HepG2 (cell line): ENCODE data around the gene MIA2. TPM values are rescaled to one million over a fixed set of nuclear protein-coding genes. Genes with fewer than 3 reads are reported as not detected.
A peak's percentile ranks its signal among the peaks of the same experiment; 100 is the strongest.

Experiments used
- ATAC-seq: fragments of 200-7000 bp; cut with Tn5 transposase; 3 replicates; pipeline ENCODE4 v1.9.1; 2020; ENCODE audit warnings: mild to moderate bottlenecking, moderate library complexity
- BruUV-seq: library from RNA; stranded (reverse); fragments of 400-500 nt; replicated peaks from 2 replicates; lab custom pipeline; 2021; lab: Mats Ljungman, UMichigan
- CTCF ChIA-PET: fragments of 300-600 bp; formaldehyde crosslinking; extraction: SDS; loops from one replicate; lab custom pipeline; 2021; ENCODE audit warnings: low total read pairs, inconsistent platforms, low intra/inter-chr PET ratio; lab: Yijun Ruan, JAX
- POLR2A ChIA-PET: fragments of 350-600 bp; sonication (Branson Sonifier 250); formaldehyde crosslinking; loops from one replicate; lab custom pipeline; 2020; ENCODE audit warnings: antibody characterized with exemption, inconsistent platforms; lab: Yijun Ruan, JAX
- DNase-seq: peaks from one replicate; pipeline ENCODE4 v3.0.0-alpha.2; 2015; ENCODE audit warnings: low spot score
- FAIRE-seq: peaks from 3 replicates; lab custom pipeline; 2011; peaks lifted over from hg19 to GRCh38; lab: Jason Lieb, UNC
- H2AFZ ChIP-seq: one replicate; pipeline ENCODE4 v1.6.1; 2011; ENCODE audit warnings: low read length, inconsistent platforms
- H3K27ac ChIP-seq: fragments of 300-600 bp; 3 replicates; pipeline ENCODE4 v1.8.0; 2011; ENCODE audit warnings: mixed run types, mild to moderate bottlenecking, mixed read lengths, low read length, inconsistent platforms; ENCODE audit not compliant: insufficient read depth; ENCODE audit errors: extremely low read length
- H3K27me3 ChIP-seq, 2 experiments: fragments of 200-600 bp in 1 of 2; 2 replicates in 1 of 2; 3 replicates in 1 of 2; pipeline versions ENCODE4 v1.6.0 to v1.8.0; 2011; ENCODE audit warnings: low read length in 2 of 2, mild to moderate bottlenecking in 2 of 2, moderate library complexity in 2 of 2, inconsistent platforms in 1 of 2; ENCODE audit not compliant: insufficient read depth in 2 of 2, control insufficient read depth in 1 of 2
- H3K36me3 ChIP-seq, 2 experiments: fragments of 200-600 bp in 1 of 2; replicated peaks in 1 of 2; 2 replicates in 1 of 2; 3 replicates in 1 of 2; pipeline versions ENCODE4 v1.5.1 to v1.8.0; 2011; ENCODE audit warnings: low read length in 2 of 2, inconsistent platforms in 1 of 2; ENCODE audit not compliant: insufficient read depth in 2 of 2, control insufficient read depth in 1 of 2
- H3K4me1 ChIP-seq: 2 replicates; pipeline ENCODE4 v1.5.1; 2012; ENCODE audit warnings: low read length, inconsistent platforms; ENCODE audit not compliant: insufficient read depth
- H3K4me2 ChIP-seq: 2 replicates; pipeline ENCODE4 v1.6.0; 2011; ENCODE audit warnings: low read depth, low read length, inconsistent platforms
- H3K4me3 ChIP-seq, 3 experiments: fragments of 200-600 bp in 1 of 3; sonication (generic), shearing (Covaris generic) in 1 of 3; replicated peaks in 1 of 3; 2 replicates each; pipeline ENCODE4 v1.5.1; 2011 to 2016; ENCODE audit warnings: low read length in 3 of 3, inconsistent platforms in 2 of 3, low read depth in 2 of 3, mild to moderate bottlenecking in 2 of 3, control low read depth in 1 of 3, mixed read lengths in 1 of 3; ENCODE audit not compliant: insufficient read depth in 1 of 3
- H3K79me2 ChIP-seq: one replicate; pipeline ENCODE4 v1.6.1; 2011; ENCODE audit warnings: low read length, inconsistent platforms; ENCODE audit not compliant: insufficient read depth
- H3K9ac ChIP-seq: 2 replicates; pipeline ENCODE4 v1.6.0; 2011; ENCODE audit warnings: mild to moderate bottlenecking, low read depth, low read length, inconsistent platforms; ENCODE audit not compliant: insufficient read depth
- H3K9me3 ChIP-seq: 2 replicates; pipeline ENCODE4 v1.5.1; 2012; ENCODE audit warnings: mild to moderate bottlenecking, low read length
- H4K20me1 ChIP-seq: 2 replicates; pipeline ENCODE4 v1.6.0; 2011; ENCODE audit warnings: inconsistent platforms, mild to moderate bottlenecking, low read length, moderate library complexity; ENCODE audit not compliant: insufficient read depth
- AGO2 ChIP-seq: fragments of 200-400 bp; formaldehyde crosslinking; optimal IDR thresholded peaks from 2 replicates; pipeline ENCODE3; 2017; ENCODE audit warnings: mild to moderate bottlenecking, low read depth, low read length, moderate library complexity
- ATF7 ChIP-seq, 2 experiments: fragments of 450-650 bp in 1 of 2; sonication (generic) in 1 of 2; formaldehyde crosslinking in 1 of 2; IDR thresholded peaks; 2 replicates each; pipeline versions ENCODE4 v1.4.0 to v1.6.1; 2016 to 2020; ENCODE audit warnings: antibody characterized with exemption in 1 of 2, mild to moderate bottlenecking in 1 of 2, missing genetic modification reagents in 1 of 2
- BRD4 ChIP-seq: sonication (generic); formaldehyde crosslinking; IDR thresholded peaks from 2 replicates; pipeline ENCODE4 v1.4.0; 2020; ENCODE audit warnings: missing genetic modification reagents
- CEBPG ChIP-seq: IDR thresholded peaks from 2 replicates; pipeline ENCODE4 v1.6.1; 2016
- ELF1 ChIP-seq: sonication (generic); formaldehyde crosslinking; IDR thresholded peaks from 2 replicates; pipeline ENCODE4 v1.4.0; 2020; ENCODE audit warnings: missing genetic modification reagents
- HNRNPLL ChIP-seq: fragments of 200-400 bp; formaldehyde crosslinking; IDR thresholded peaks from 2 replicates; pipeline ENCODE4 v1.6.1; 2017; ENCODE audit warnings: mild to moderate bottlenecking, low read depth, low read length; ENCODE audit not compliant: poor library complexity, severe bottlenecking
- IKZF4 ChIP-seq: sonication (generic); formaldehyde crosslinking; IDR thresholded peaks from 2 replicates; pipeline ENCODE4 v1.5.1; 2020; ENCODE audit warnings: borderline replicate concordance, mild to moderate bottlenecking, low read depth, missing genetic modification reagents; ENCODE audit errors: not compliant biosample characterization
- IRF9 ChIP-seq: sonication (generic); formaldehyde crosslinking; IDR thresholded peaks from 2 replicates; pipeline ENCODE4 v1.8.0; 2022; ENCODE audit warnings: missing genetic modification reagents, mild to moderate bottlenecking, borderline replicate concordance
- MZF1 ChIP-seq: sonication (generic); formaldehyde crosslinking; IDR thresholded peaks from 2 replicates; pipeline ENCODE4 v1.8.1; 2023; ENCODE audit warnings: mild to moderate bottlenecking, missing genetic modification reagents, borderline replicate concordance
- PLRG1 ChIP-seq: fragments of 450-650 bp; conservative IDR thresholded peaks from 2 replicates; pipeline ENCODE4 v1.6.1; 2016
- PRMT3 ChIP-seq: sonication (generic); formaldehyde crosslinking; IDR thresholded peaks from 2 replicates; pipeline ENCODE4 v1.8.1; 2022; ENCODE audit warnings: low read depth, mild to moderate bottlenecking, moderate library complexity, missing genetic modification reagents, borderline replicate concordance
- SMC3 ChIP-seq: IDR thresholded peaks from 2 replicates; pipeline ENCODE4 v1.6.1; 2011; ENCODE audit warnings: low read length, improper control_type of control experiment
- TBP ChIP-seq: sonication (generic); formaldehyde crosslinking; IDR thresholded peaks from 2 replicates; pipeline ENCODE4 v1.5.0; 2020; ENCODE audit warnings: missing genetic modification reagents
- THRA ChIP-seq: sonication (generic); formaldehyde crosslinking; IDR thresholded peaks from 2 replicates; pipeline ENCODE4 v1.4.0; 2020; ENCODE audit warnings: missing genetic modification reagents, borderline replicate concordance
- TOPORS ChIP-seq: sonication (generic); formaldehyde crosslinking; IDR thresholded peaks from 2 replicates; pipeline ENCODE4 v1.8.0; 2023; ENCODE audit warnings: mild to moderate bottlenecking, missing genetic modification reagents
- ZBTB8A ChIP-seq: sonication (generic); formaldehyde crosslinking; IDR thresholded peaks from 2 replicates; pipeline ENCODE4 v1.4.0; 2020; ENCODE audit warnings: mild to moderate bottlenecking, low read depth, missing genetic modification reagents, borderline replicate concordance
- ZNF496 ChIP-seq: sonication (generic); formaldehyde crosslinking; IDR thresholded peaks from 2 replicates; pipeline ENCODE4 v1.8.1; 2023; ENCODE audit warnings: mild to moderate bottlenecking, moderate library complexity, missing genetic modification reagents; ENCODE audit not compliant: insufficient replicate concordance
- ZNF580 ChIP-seq: IDR thresholded peaks from 2 replicates; pipeline ENCODE4 v1.6.1; 2016; ENCODE audit warnings: low read depth, borderline replicate concordance
- ZNF713 ChIP-seq: sonication (generic); formaldehyde crosslinking; IDR thresholded peaks from 2 replicates; pipeline ENCODE4 v1.4.0; 2020; ENCODE audit warnings: mild to moderate bottlenecking, missing genetic modification reagents
- WGBS: methylation state at CpG from one replicate; pipeline ENCODE4 v1.1.6; 2017; ENCODE audit warnings: low lambda C conversion rate; 5-methylcytosine and 5-hydroxymethylcytosine counted together
- in situ Hi-C: cut with HindIII; loops from 2 replicates; pipeline ENCODE4 v1.10.0; 2017; ENCODE audit warnings: low pct_unique_long_range_greater_than_20kb; ENCODE audit not compliant: extremely low pct_ligation_motif_present
- intact Hi-C: fragments of 100-400 bp; cut with micrococcal nuclease; formaldehyde crosslinking; loops from one replicate; pipeline ENCODE4 v1.10.0; 2022; ENCODE audit not compliant: unreplicated experiment
- polyA plus RNA-seq, 8 experiments: library from polyadenylated mRNA; depleted of rRNA in 3 of 8; stranded (reverse) in 7 of 8; unstranded in 1 of 8; fragments of >200 nt; fragmentation: Illumina TruSeq in 4 of 8; extraction: Trizol in 4 of 8; gene quantifications; 2 replicates each; pipeline versions ENCODE4 v1.2.1 to v1.2.3, GENCODE V29; 2011 to 2016; ENCODE audit warnings: low read depth in 4 of 8, missing spikeins in 1 of 8, mixed read lengths in 1 of 8; ENCODE audit not compliant: insufficient read depth in 1 of 8
- total RNA-seq, 5 experiments: library from RNA; depleted of rRNA; stranded (reverse); fragments of >200 nt; fragmentation: Illumina TruSeq; extraction: Trizol; gene quantifications; 2 replicates each; pipeline ENCODE4 v1.2.3, GENCODE V29; 2016; ENCODE audit warnings: low read depth in 1 of 5
- TF ChIP-seq, protein P1 (sequence below): sonication (generic); formaldehyde crosslinking; IDR thresholded peaks from 2 replicates; pipeline ENCODE4 v1.5.0; 2020; ENCODE audit warnings: mild to moderate bottlenecking, missing genetic modification reagents, moderate library complexity

The MIA2 gene
- total and polyA plus RNA-seq, 2 of the 13 experiments (the other 11 are each of a cell fraction or from before 2014, with no cell fraction given), result 134 to 158 TPM

- peaks cover 54% of the 10 kb centered on the region for H3K4me1 ChIP-seq
- H3K27me3 ChIP-seq, result no peaks in the 10 kb centered on the region; a peak in 1 of 5 replicates
- CTCF ChIA-PET, result no interaction called here
- peaks cover 48% of the 10 kb centered on the region for H3K79me2 ChIP-seq
- peak overlapping the region; percentile 93 for H3K27ac ChIP-seq
- in situ Hi-C loops (no loop called here), intact Hi-C loops (loop anchor here (1.0 to 2.0 kb wide), 4 partner anchors 33 to 242 kb away; partner anchors contain the start of genes MIA2, PNN and SEC23A)
- H3K36me3 ChIP-seq, result 0 out of 5 replicates have a peak, but pooled peaks cover 0 to 3% of the 10 kb centered on the region in 2 experiments
- H3K9ac ChIP-seq, result peak overlapping the region; percentile 88
- POLR2A ChIA-PET, result interaction anchor here (0.6 to 5.7 kb wide), 45 partner anchors 10 to 249 kb away, joined by 3 to 138 read pairs (median 6); partner anchors contain the start of genes FBXO33, GEMIN2, MIA2 and PNN
- peak overlapping the region; percentile 7 for H2AFZ ChIP-seq
- H4K20me1 ChIP-seq, result peaks cover 7% of the 10 kb centered on the region
- H3K4me3 ChIP-seq, result peak overlapping the region; percentile 72 to 91 (median 74)
- H3K4me2 ChIP-seq, result peak overlapping the region; percentile 82
- peak; percentile 96 for DNase-seq
- FAIRE-seq, result peak; percentile 82
- ATAC-seq, result peak; percentile 75
- no TSS peak for BruUV-seq
- peaks cover 7% of the 10 kb centered on the region; the same call in 1 of the 2 replicates for H3K9me3 ChIP-seq
- WGBS, result under 1% methylated on average over 31 of the region's 31 CpGs
- TF ChIP-seq, protein P1, sequence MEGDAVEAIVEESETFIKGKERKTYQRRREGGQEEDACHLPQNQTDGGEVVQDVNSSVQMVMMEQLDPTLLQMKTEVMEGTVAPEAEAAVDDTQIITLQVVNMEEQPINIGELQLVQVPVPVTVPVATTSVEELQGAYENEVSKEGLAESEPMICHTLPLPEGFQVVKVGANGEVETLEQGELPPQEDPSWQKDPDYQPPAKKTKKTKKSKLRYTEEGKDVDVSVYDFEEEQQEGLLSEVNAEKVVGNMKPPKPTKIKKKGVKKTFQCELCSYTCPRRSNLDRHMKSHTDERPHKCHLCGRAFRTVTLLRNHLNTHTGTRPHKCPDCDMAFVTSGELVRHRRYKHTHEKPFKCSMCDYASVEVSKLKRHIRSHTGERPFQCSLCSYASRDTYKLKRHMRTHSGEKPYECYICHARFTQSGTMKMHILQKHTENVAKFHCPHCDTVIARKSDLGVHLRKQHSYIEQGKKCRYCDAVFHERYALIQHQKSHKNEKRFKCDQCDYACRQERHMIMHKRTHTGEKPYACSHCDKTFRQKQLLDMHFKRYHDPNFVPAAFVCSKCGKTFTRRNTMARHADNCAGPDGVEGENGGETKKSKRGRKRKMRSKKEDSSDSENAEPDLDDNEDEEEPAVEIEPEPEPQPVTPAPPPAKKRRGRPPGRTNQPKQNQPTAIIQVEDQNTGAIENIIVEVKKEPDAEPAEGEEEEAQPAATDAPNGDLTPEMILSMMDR (CRISPR knock-in tag), result peak; percentile 20; the same call in 1 of the 2 replicates
- TF ChIP-seq PRMT3, result peak; percentile 81; the same call in 1 of the 2 replicates
- TF ChIP-seq IRF9 (CRISPR knock-in tag), result 0 out of 2 replicates have a peak, but pooled peaks have one; percentile 28
- TF ChIP-seq ATF7 (IDR thresholded peaks at IDR 0.05), result no peak
- peak; percentile 94 for TF ChIP-seq ATF7 (CRISPR knock-in tag; IDR thresholded peaks at IDR 0.05)
- TF ChIP-seq TOPORS (CRISPR knock-in tag), result peak; percentile 94; the same call in 1 of the 2 replicates
- TF ChIP-seq SMC3, result no peak
- no peak for TF ChIP-seq PLRG1
- TF ChIP-seq MZF1 (CRISPR knock-in tag), result no peak; the same call in 1 of the 2 replicates
- TF ChIP-seq ELF1 (CRISPR knock-in tag), result peak; percentile 83
- peak; percentile 98; the same call in 1 of the 2 replicates for TF ChIP-seq ZNF580 (CRISPR knock-in tag)
- no peak for TF ChIP-seq ZNF713 (CRISPR knock-in tag)
- TF ChIP-seq IKZF4 (CRISPR knock-in tag), result peak; percentile 91
- peak; percentile 80; the same call in 1 of the 2 replicates for TF ChIP-seq CEBPG (CRISPR knock-in tag)
- TF ChIP-seq ZNF496 (CRISPR knock-in tag), result no peak
- peak; percentile 87; the same call in 1 of the 2 replicates for TF ChIP-seq THRA (CRISPR knock-in tag)
- TF ChIP-seq TBP (CRISPR knock-in tag), result peak; percentile 98; the same call in 1 of the 2 replicates
- TF ChIP-seq HNRNPLL, result no peak
- TF ChIP-seq AGO2, result no peak
- TF ChIP-seq BRD4 (CRISPR knock-in tag), result peak; percentile 94
- no peak; the same call in 1 of the 2 replicates for TF ChIP-seq ZBTB8A (CRISPR knock-in tag)
These were observed 32.8 kb downstream of the MIA2 start for GRCh38 chr14:39266525-39266870.
